Activated CD8-positive, alpha-beta memory T cell treated with anti-CD3 and anti-CD28 coated beads for 4 hours (primary cell): ENCODE measurements around the gene CLEC19A.

Experiments
- DNase-seq, 2 donors: peaks; one replicate each; pipeline ENCODE4 v3.0.0-alpha.2; 2020; ENCODE audit warnings: low read depth in 2 of 2

CLEC19A gene

GRCh38 chr16:19285431-19285830 lies at the start of gene CLEC19A:
Gene CLEC19A, plus strand, starts transcription at chr16:19285731. Its CDS starts 121 bp downstream, at chr16:19285852.
- DNase-seq, result no peak

GRCh38 chr16:19235886-19236285 lies 49.6 kb upstream of the CLEC19A start:
- no peak for DNase-seq

GRCh38 chr16:19236561-19237209 lies 48.8 kb upstream of the CLEC19A start:
- DNase-seq, result no peak

GRCh38 chr16:19238406-19238805 lies 47.1 kb upstream of the CLEC19A start:
- DNase-seq, result no peak

- no peak for DNase-seq
These were observed 45.9 kb upstream of the CLEC19A start for GRCh38 chr16:19239511-19240155.

GRCh38 chr16:19240494-19240893 lies 45.0 kb upstream of the CLEC19A start:
- no peak for DNase-seq

- DNase-seq, result no peak
These were observed 44.0 kb upstream of the CLEC19A start for GRCh38 chr16:19241512-19241911.

GRCh38 chr16:19242186-19242585 lies 43.3 kb upstream of the CLEC19A start:
- no peak for DNase-seq

- no peak for DNase-seq
These were observed 42.5 kb upstream of the CLEC19A start for GRCh38 chr16:19242987-19243575.

GRCh38 chr16:19245326-19245925 lies 40.1 kb upstream of the CLEC19A start:
- no peak for DNase-seq

- DNase-seq, result no peak
These were observed 32.6 kb upstream of the CLEC19A start for GRCh38 chr16:19252904-19253303.

GRCh38 chr16:19254611-19255010 lies 30.9 kb upstream of the CLEC19A start:
- DNase-seq, result no peak

- DNase-seq, result no peak
These were observed 21.3 kb upstream of the CLEC19A start for GRCh38 chr16:19264123-19264673.

GRCh38 chr16:19265380-19265930 lies 20.1 kb upstream of the CLEC19A start:
- DNase-seq, result no peak

GRCh38 chr16:19266774-19267173 lies 18.8 kb upstream of the CLEC19A start:
- DNase-seq, result no peak

GRCh38 chr16:19269098-19269497 lies 16.4 kb upstream of the CLEC19A start:
- no peak for DNase-seq

- DNase-seq, result no peak
These were observed 11.2 kb upstream of the CLEC19A start for GRCh38 chr16:19274165-19274797.

GRCh38 chr16:19278403-19278802 lies 7.1 kb upstream of the CLEC19A start:
- no peak for DNase-seq

GRCh38 chr16:19281246-19281645 lies 4.3 kb upstream of the CLEC19A start:
- DNase-seq, result no peak

- DNase-seq, result no peak
These were observed 3.4 kb upstream of the CLEC19A start for GRCh38 chr16:19282101-19282500.

GRCh38 chr16:19283637-19284036 lies 1.9 kb upstream of the CLEC19A start:
- no peak for DNase-seq

GRCh38 chr16:19284207-19284606 lies 1.3 kb upstream of the CLEC19A start:
- DNase-seq, result no peak
